ENCODE data around the gene TSKU. TPM values are rescaled to one million over a fixed set of nuclear protein-coding genes. Genes with fewer than 3 reads are reported as not detected.

TSKU gene
- total and polyA plus RNA-seq, 9 of the 15 experiments (the other 6 are each of a cell fraction or from before 2014, with no cell fraction given): 0.60 to 11.9 (median 8.4) TPM

- no peak for TF ChIP-seq SREBF1 (IDR thresholded peaks at IDR 0.05; ENCODE audit: borderline replicate concordance, low read depth, low read length)
- TF ChIP-seq ZNF586 (CRISPR knock-in tag; conservative IDR thresholded peaks at IDR 0.05): no peak
- no peak for TF ChIP-seq FOXP1 (CRISPR knock-in tag; IDR thresholded peaks at IDR 0.05)
- TF ChIP-seq GTF2F1 (IDR thresholded peaks at IDR 0.05; ENCODE audit: low read depth, low read length): no peak
- TF ChIP-seq CHCHD3 (CRISPR knock-in tag; IDR thresholded peaks at IDR 0.05): no peak
Measured at GRCh38 chr11:76844511-76844910, 61.4 kb downstream of the TSKU start (continued).

- Histone ChIP-seq H4K20me1 (replicated peaks; ENCODE audit: control insufficient read depth, insufficient read depth, low read length) (no peaks in the 10 kb centered on the region), H3K4me3 (no peak overlapping the region), H3K4me1 (replicated peaks in 1 of 2; ENCODE audit: control insufficient read depth in 2 of 2, insufficient read depth in 2 of 2, low read length in 2 of 2) (peaks cover 7% of the 10 kb centered on the region in 2 experiments; a peak in 4 of 5 replicates), H3K4me2 (ENCODE audit: insufficient read depth, low read length) (no peak overlapping the region), H2AFZ (ENCODE audit: low read depth, low read length) (no peak overlapping the region), H3K9me1 (ENCODE audit: control insufficient read depth, insufficient read depth, low read length) (no peaks in the 10 kb centered on the region), H3K79me2 (ENCODE audit: control insufficient read depth, insufficient read depth, low read length) (no peaks in the 10 kb centered on the region), H3K27ac (ENCODE audit: extremely low read depth, low read depth, low read length) (no peak overlapping the region), H3K27me3 (ENCODE audit: control insufficient read depth in 2 of 2, insufficient read depth in 2 of 2, low read length in 2 of 2) (no peaks in the 10 kb centered on the region), H3K9me3 (replicated peaks; ENCODE audit: control insufficient read depth, insufficient read depth, low read depth, low read length) (no peaks in the 10 kb centered on the region), H3K36me3 (ENCODE audit: control insufficient read depth, insufficient read depth, low read length) (no peaks in the 10 kb centered on the region), H3K9ac (ENCODE audit: insufficient read depth in 1 of 2, low read depth in 2 of 2, low read length in 2 of 2) (no peak overlapping the region)
- intact Hi-C loops (cut with micrococcal nuclease) (no loop called here), in situ Hi-C loops (cut with MboI) (no loop called here)
- no peak for DNase-seq (ENCODE audit: extremely low read depth in 1 of 4, low spot score in 3 of 4)
- FAIRE-seq: no peak
- ChIA-PET CTCF (ENCODE audit: low intra/inter-chr PET ratio) (no interaction called here), POLR2A (no interaction called here)
- BruUV-seq (replicated peaks): no TSS peak
- ATAC-seq: no peak
- WGBS (ENCODE audit: insufficient coverage, low coverage, missing lambda C conversion rate): 43% methylated on average over 3 of the region's 3 CpGs
- TF ChIP-seq C11orf30 (IDR thresholded peaks at IDR 0.05; ENCODE audit: low read depth) (no peak), ATF4 (CRISPR knock-in tag; IDR thresholded peaks at IDR 0.05) (no peak), ZNF134 (CRISPR knock-in tag; conservative IDR thresholded peaks at IDR 0.05) (no peak), TFE3 (CRISPR knock-in tag; IDR thresholded peaks at IDR 0.05) (no peak), HOMEZ (CRISPR knock-in tag; IDR thresholded peaks at IDR 0.05) (no peak), HDAC1 (IDR thresholded peaks at IDR 0.05) (no peak), TARDBP (IDR thresholded peaks at IDR 0.05) (no peak), ATF6 (CRISPR knock-in tag; IDR thresholded peaks at IDR 0.05) (no peak), RBFOX2 (IDR thresholded peaks at IDR 0.05; ENCODE audit: low read depth, low read length) (no peak), RAD21 (CRISPR knock-in tag; conservative IDR thresholded peaks at IDR 0.05 in 1 of 2, IDR thresholded peaks at IDR 0.05 in 1 of 2) (no peak), MEF2A (IDR thresholded peaks at IDR 0.05; ENCODE audit: control insufficient read depth, low read depth, low read length) (no peak), ZNF224 (CRISPR knock-in tag; IDR thresholded peaks at IDR 0.05) (no peak), HDAC2 (IDR thresholded peaks at IDR 0.05) (no peak)
Measured at GRCh38 chr11:76845069-76845468, 61.9 kb downstream of the TSKU start.

Measured in K562 (cell line).